SK-N-MC (cell line): Measurements from ENCODE around the gene OTUD3.
"Not testable (repeated sequence)": the region's sequence is repeated elsewhere in the genome, so short reads cannot be mapped to it uniquely, and the experiment has no call there.

Experiments
- DNase-seq: peaks from one replicate; pipeline ENCODE4 v3.0.0-alpha.2; 2011; ENCODE audit warnings: low read depth, low spot score
- H3K27ac ChIP-seq: fragments of 200-600 bp; sonication (generic); 2 replicates; pipeline ENCODE4 v1.5.1; 2016; ENCODE audit warnings: mixed run types
- H3K36me3 ChIP-seq: fragments of 200-600 bp; sonication (generic); 2 replicates; pipeline ENCODE4 v1.6.1; 2017; ENCODE audit warnings: antibody characterized with exemption, low read length, mixed read lengths; ENCODE audit not compliant: insufficient read depth
- H3K4me3 ChIP-seq: fragments of 200-600 bp; sonication (generic); 2 replicates; pipeline ENCODE4 v1.5.1; 2016
- H3K9ac ChIP-seq: fragments of 200-600 bp; sonication (generic); 2 replicates; pipeline ENCODE4 v1.8.0; 2017; ENCODE audit warnings: mixed run types, mixed read lengths; ENCODE audit not compliant: insufficient read length
- H3K9me3 ChIP-seq: fragments of 200-600 bp; sonication (generic); 2 replicates; pipeline ENCODE4 v1.6.1; 2017; ENCODE audit warnings: low read depth, mild to moderate bottlenecking, antibody characterized with exemption, low read length, moderate library complexity, mixed read lengths
- EZH2 ChIP-seq: fragments of 200-600 bp; sonication (generic); IDR thresholded peaks from one replicate; pipeline ENCODE4 v1.6.1; 2017; ENCODE audit warnings: antibody characterized with exemption
- FOXP2 ChIP-seq: optimal IDR thresholded peaks from 2 replicates; pipeline ENCODE3; 2011; ENCODE audit warnings: mild to moderate bottlenecking, moderate library complexity; ENCODE audit not compliant: insufficient read depth; ENCODE audit errors: extremely low read length, control extremely low read depth
- POLR2AphosphoS5 ChIP-seq: IDR thresholded peaks from 2 replicates; pipeline ENCODE4 v1.6.1; 2012; ENCODE audit warnings: mild to moderate bottlenecking, low read depth, low read length, borderline replicate concordance

OTUD3 gene

GRCh38 chr1:19882111-19883071 lies at the start of gene OTUD3:
Gene OTUD3, plus strand, starts transcription at chr1:19882395. Its CDS starts 119 bp downstream, at chr1:19882514.
- no peaks in the 10 kb centered on the region for H3K9me3 ChIP-seq
- H3K27ac ChIP-seq: peak within 1 kb of the TSS; percentile 79
- H3K36me3 ChIP-seq: peaks cover 20% of the 10 kb centered on the region
- H3K4me3 ChIP-seq: peak within 1 kb of the TSS; percentile 89
- DNase-seq: peak; percentile 95
- TF ChIP-seq POLR2AphosphoS5 (peak; percentile 96), EZH2 (no peak)
- H3K9ac ChIP-seq: peak within 1 kb of the TSS; percentile 98

DNA sequence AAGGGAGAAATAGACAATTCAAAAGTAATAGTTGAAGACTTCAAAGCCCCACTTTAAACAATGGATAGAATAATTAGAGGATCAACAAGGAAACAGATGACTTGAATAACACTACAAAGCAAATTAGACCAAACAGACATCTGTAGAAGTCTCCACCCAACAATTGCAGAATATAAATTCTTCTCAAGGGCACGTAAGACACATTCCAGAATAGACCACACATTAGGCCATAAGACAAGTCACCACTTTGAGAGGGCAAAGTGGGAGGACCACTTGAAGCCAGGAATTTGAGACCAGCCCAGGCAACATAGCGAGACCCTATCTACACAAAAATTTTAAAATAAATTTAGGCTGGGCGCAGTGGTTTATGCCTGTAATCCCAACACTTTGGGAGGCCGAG lies 46.6 kb upstream of the OTUD3 start:
- no peak for TF ChIP-seq POLR2AphosphoS5
- TF ChIP-seq FOXP2: no peak
- TF ChIP-seq EZH2: no peak
- Histone ChIP-seq H3K9me3 (no peaks in the 10 kb centered on the region), H3K27ac (no peak overlapping the region), H3K4me3 (no peak overlapping the region), H3K9ac (no peak overlapping the region), H3K36me3 (no peaks in the 10 kb centered on the region)
- DNase-seq: no peak

- Histone ChIP-seq H3K36me3 (no peaks in the 10 kb centered on the region), H3K9ac (no peak overlapping the region), H3K9me3 (no peaks in the 10 kb centered on the region), H3K4me3 (no peak overlapping the region), H3K27ac (no peak overlapping the region)
- no peak for DNase-seq
- no peak for TF ChIP-seq EZH2
- TF ChIP-seq FOXP2: no peak
- TF ChIP-seq POLR2AphosphoS5: no peak
Measured at GRCh38 chr1:19837866-19838265, 44.3 kb upstream of the OTUD3 start.

GRCh38 chr1:19840228-19840627 lies 42.0 kb upstream of the OTUD3 start:
- no peak for TF ChIP-seq POLR2AphosphoS5
- Histone ChIP-seq H3K4me3 (no peak overlapping the region), H3K9ac (no peak overlapping the region), H3K27ac (no peak overlapping the region), H3K9me3 (no peaks in the 10 kb centered on the region), H3K36me3 (no peaks in the 10 kb centered on the region)
- DNase-seq: no peak

- Histone ChIP-seq H3K9me3 (no peaks in the 10 kb centered on the region), H3K36me3 (no peaks in the 10 kb centered on the region), H3K27ac (no peak overlapping the region), H3K9ac (no peak overlapping the region), H3K4me3 (no peak overlapping the region)
- 0 out of 2 replicates have a peak, but pooled peaks have one; percentile 33 for TF ChIP-seq POLR2AphosphoS5
- no peak for TF ChIP-seq FOXP2
- no peak for DNase-seq
Measured at GRCh38 chr1:19844731-19845495, 37.3 kb upstream of the OTUD3 start.

DNA sequence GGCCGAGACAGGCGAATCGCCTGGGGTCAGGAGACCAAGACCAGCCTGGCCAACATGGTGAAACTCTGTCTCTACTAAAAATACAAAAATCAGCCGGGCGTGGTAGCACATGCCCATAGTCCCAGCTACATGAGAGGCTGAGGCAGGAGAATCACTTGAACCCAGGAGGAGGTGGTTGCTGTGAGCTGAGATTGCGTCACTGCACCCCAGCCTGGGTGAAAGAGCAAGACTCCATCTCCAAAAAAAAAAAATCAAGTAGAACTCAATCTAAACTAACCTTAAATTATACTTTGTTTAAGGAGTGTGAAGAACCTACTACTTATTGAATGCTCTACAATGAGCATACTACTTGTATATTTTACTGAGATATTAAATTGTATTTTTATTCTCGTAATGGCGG lies 36.6 kb upstream of the OTUD3 start:
- Histone ChIP-seq H3K4me3 (no peak overlapping the region), H3K36me3 (no peaks in the 10 kb centered on the region), H3K27ac (no peak overlapping the region), H3K9me3 (no peaks in the 10 kb centered on the region), H3K9ac (no peak overlapping the region)
- TF ChIP-seq FOXP2 (no peak), EZH2 (no peak), POLR2AphosphoS5 (no peak)
- no peak for DNase-seq

DNA sequence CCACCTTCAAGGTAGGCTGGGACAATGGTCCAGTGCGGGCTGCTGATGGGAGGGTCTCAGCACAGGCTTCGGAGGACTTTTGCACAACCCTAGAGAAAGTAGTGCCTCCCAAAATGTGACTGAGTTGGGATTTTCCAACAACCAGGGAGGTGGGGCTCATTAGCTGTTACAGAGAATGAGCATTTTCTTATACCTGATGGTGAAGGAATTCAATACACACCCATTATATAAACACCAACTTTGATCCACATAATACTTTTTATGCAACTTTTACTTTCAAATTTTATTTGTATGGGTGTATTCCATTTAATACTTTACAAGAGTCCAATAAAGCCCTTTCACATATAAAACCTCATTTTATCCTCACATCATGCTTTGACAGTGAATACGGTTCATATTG lies 35.9 kb upstream of the OTUD3 start:
- Histone ChIP-seq H3K4me3 (no peak overlapping the region), H3K9ac (no peak overlapping the region), H3K27ac (no peak overlapping the region), H3K9me3 (no peaks in the 10 kb centered on the region), H3K36me3 (no peaks in the 10 kb centered on the region)
- DNase-seq: no peak
- TF ChIP-seq POLR2AphosphoS5: no peak
- TF ChIP-seq FOXP2: no peak
- TF ChIP-seq EZH2: no peak

GRCh38 chr1:19847334-19847733 lies 34.9 kb upstream of the OTUD3 start:
- H3K4me3 ChIP-seq, DNase-seq, H3K27ac ChIP-seq, H3K36me3 ChIP-seq, H3K9ac ChIP-seq, H3K9me3 ChIP-seq: not testable (repeated sequence)

DNA sequence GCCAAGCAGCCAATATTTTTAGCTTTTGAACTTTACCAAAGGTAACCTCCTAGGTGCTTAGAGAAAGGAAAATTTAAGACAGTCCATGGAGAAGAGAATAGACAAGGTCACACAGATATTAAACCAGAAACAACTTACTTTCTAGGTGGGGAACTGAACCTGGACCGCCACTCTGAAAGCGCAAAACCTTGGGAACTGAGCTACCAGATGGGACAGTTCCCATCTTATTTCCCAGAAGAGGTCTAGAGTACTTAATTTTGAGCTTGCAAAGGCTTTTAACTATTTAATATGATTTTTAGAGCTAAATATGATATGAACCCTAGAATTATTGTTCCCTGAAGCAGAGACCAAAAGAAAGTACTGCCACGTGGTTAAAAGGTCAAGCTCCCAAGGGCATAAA lies 32.9 kb upstream of the OTUD3 start:
- H3K9me3 ChIP-seq, DNase-seq, H3K4me3 ChIP-seq, H3K27ac ChIP-seq, H3K9ac ChIP-seq, H3K36me3 ChIP-seq: not testable (repeated sequence)
